Measurements from ENCODE around the gene MTHFD2.

Gene MTHFD2

DNA sequence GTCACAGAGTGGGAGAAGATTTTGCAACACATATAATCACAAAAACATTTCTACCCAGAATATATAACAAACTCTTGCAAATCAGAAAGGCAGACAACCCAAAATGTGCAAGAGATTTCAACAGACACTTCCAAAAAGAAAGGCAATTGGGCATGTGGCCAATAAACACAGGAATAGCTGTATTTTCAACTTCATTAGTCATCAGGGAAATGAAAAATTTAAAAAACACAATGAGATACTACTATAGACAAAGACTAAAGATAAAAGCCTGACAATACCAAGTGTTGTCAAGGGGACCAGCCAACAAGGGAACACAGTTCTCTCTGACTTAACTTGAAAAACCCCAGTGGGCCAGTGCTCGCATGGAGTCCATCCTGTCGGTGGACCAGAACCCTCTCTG, 40.5 kb downstream of the MTHFD2 start:
- no peak overlapping the region for H3K4me3 ChIP-seq (ENCODE audit: control insufficient read depth, low read depth, low read length)
- no peak for DNase-seq (ENCODE audit: low read depth)
- TF ChIP-seq, protein P1, sequence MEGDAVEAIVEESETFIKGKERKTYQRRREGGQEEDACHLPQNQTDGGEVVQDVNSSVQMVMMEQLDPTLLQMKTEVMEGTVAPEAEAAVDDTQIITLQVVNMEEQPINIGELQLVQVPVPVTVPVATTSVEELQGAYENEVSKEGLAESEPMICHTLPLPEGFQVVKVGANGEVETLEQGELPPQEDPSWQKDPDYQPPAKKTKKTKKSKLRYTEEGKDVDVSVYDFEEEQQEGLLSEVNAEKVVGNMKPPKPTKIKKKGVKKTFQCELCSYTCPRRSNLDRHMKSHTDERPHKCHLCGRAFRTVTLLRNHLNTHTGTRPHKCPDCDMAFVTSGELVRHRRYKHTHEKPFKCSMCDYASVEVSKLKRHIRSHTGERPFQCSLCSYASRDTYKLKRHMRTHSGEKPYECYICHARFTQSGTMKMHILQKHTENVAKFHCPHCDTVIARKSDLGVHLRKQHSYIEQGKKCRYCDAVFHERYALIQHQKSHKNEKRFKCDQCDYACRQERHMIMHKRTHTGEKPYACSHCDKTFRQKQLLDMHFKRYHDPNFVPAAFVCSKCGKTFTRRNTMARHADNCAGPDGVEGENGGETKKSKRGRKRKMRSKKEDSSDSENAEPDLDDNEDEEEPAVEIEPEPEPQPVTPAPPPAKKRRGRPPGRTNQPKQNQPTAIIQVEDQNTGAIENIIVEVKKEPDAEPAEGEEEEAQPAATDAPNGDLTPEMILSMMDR (IDR thresholded peaks at IDR 0.05; ENCODE audit: control insufficient read depth, insufficient read depth, low read depth, low read length, missing control alignments) = no peak

GRCh38 chr2:74239346-74239745, 40.9 kb downstream of the MTHFD2 start:
- DNase-seq (ENCODE audit: low read depth) = no peak
- TF ChIP-seq, protein P1 (IDR thresholded peaks at IDR 0.05; ENCODE audit: control insufficient read depth, insufficient read depth, low read depth, low read length, missing control alignments) = no peak

DNA sequence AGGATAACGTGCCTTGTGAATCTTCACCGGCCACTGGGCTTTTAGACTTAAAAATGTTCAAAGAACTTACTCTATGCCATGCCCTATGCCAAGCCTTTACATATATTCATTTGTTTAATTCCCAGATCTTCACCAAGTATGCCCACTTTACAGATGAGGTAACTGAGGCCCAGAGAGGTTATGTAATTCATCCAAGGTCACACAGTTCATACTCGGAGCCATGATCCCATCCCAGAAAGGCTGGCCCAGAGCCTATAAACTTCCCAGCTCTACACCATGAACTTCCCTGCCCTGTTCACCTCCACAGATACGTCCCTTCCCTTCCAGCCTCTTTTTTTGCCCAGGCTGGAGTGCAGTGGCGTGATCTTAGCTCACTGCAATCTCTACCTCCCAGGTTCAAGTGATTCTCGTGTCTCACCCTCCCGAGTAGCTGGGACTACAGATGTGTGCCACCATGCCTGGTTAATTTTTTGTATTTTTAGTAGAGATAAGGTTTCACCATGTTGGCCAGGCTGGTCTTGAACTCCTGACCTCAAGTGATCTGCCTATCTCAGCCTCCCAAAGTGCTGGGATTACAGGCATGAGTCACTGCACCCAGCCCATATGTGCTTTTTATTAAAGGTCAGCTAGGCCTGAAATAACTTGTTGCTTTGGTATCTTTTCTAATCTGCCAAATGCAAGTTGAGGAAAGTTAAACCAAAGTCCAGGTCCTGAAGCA, 44.1 kb downstream of the MTHFD2 start:
- no peak for DNase-seq (ENCODE audit: low read depth)
- H3K4me3 ChIP-seq (ENCODE audit: control insufficient read depth, low read depth, low read length) = no peak overlapping the region
- TF ChIP-seq, protein P1 (IDR thresholded peaks at IDR 0.05; ENCODE audit: control insufficient read depth, insufficient read depth, low read depth, low read length, missing control alignments) = no peak

More at GRCh38 chr2:74239346-74239745, 40.9 kb downstream of the MTHFD2 start:
- H3K4me3 ChIP-seq (ENCODE audit: control insufficient read depth, low read depth, low read length) = no peak overlapping the region

GRCh38 chr2:74244286-74244685, 45.9 kb downstream of the MTHFD2 start:
- TF ChIP-seq, protein P1 (IDR thresholded peaks at IDR 0.05; ENCODE audit: control insufficient read depth, insufficient read depth, low read depth, low read length, missing control alignments) = no peak
- DNase-seq (ENCODE audit: low read depth) = no peak
- H3K4me3 ChIP-seq (ENCODE audit: control insufficient read depth, low read depth, low read length) = no peak overlapping the region

DNA sequence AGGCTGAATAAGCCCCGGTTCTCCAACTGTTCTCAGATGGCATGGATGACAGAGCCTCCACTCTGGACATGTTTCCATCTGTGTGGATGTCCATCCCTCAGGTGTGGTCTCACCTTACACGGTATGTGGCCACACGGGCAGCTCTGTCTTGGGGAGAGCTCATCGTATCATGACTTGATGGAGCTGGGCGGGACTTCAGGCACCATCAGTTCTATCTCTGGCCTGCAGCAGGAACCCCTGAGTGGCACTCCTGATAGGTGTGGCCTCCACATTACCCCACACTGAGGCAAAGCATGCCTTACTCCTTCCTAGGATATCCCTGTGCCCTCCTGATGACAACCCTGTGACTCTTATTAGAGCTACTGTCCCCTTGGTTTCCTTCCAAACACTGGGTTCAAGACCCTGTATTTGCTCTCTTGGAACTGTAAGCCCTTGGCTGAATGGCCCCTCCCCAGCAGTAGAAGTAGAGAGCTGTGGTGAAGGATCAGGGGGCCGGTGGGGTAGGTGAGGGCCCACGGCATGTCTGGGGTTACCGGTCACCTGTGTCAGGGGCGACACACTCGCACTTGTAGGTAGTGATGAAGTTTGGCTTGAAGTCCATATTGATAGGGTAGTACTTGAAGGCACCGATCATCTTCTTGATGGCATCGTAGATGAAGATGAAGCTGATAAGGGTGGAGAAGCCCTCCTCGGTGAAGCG, 48.2 kb downstream of the MTHFD2 start:
- TF ChIP-seq, protein P1 (IDR thresholded peaks at IDR 0.05; ENCODE audit: control insufficient read depth, insufficient read depth, low read depth, low read length, missing control alignments) = no peak
- H3K4me3 ChIP-seq (ENCODE audit: control insufficient read depth, low read depth, low read length) = no peak overlapping the region
- no peak for DNase-seq (ENCODE audit: low read depth)

- TF ChIP-seq, protein P1 (IDR thresholded peaks at IDR 0.05; ENCODE audit: control insufficient read depth, insufficient read depth, low read depth, low read length, missing control alignments) = no peak
- no peak for DNase-seq (ENCODE audit: low read depth)
- H3K4me3 ChIP-seq (ENCODE audit: control insufficient read depth, low read depth, low read length) = no peak overlapping the region
Measured at GRCh38 chr2:74249406-74250122, 51.1 kb downstream of the MTHFD2 start.
